Measurements from ENCODE around the gene MAPK11.

The MAPK11 gene

GRCh38 chr22:50260801-50261614 lies 9.2 kb downstream of the MAPK11 start:
- DNase-seq (ENCODE audit: low read depth): peak; percentile 30

GRCh38 chr22:50260434-50260800 lies 9.8 kb downstream of the MAPK11 start:
- DNase-seq (ENCODE audit: low read depth): no peak

- DNase-seq (ENCODE audit: low read depth): no peak
Observed at GRCh38 chr22:50259302-50259701, 10.9 kb downstream of the MAPK11 start.

- no peak for DNase-seq (ENCODE audit: low read depth)
Observed at GRCh38 chr22:50258361-50259292, 11.6 kb downstream of the MAPK11 start.

GRCh38 chr22:50257451-50258360 lies 12.5 kb downstream of the MAPK11 start:
- DNase-seq (ENCODE audit: low read depth): no peak

GRCh38 chr22:50257041-50257440 lies 13.1 kb downstream of the MAPK11 start:
- DNase-seq (ENCODE audit: low read depth): no peak

GRCh38 chr22:50256258-50256862 lies 13.8 kb downstream of the MAPK11 start:
- no peak for DNase-seq (ENCODE audit: low read depth)

GRCh38 chr22:50255607-50256006 lies 14.6 kb downstream of the MAPK11 start:
- no peak for DNase-seq (ENCODE audit: low read depth)

GRCh38 chr22:50255099-50255498 lies 15.1 kb downstream of the MAPK11 start:
- no peak for DNase-seq (ENCODE audit: low read depth)

GRCh38 chr22:50253941-50254340 lies 16.2 kb downstream of the MAPK11 start:
- DNase-seq (ENCODE audit: low read depth): no peak

- no peak for DNase-seq (ENCODE audit: low read depth)
Observed at GRCh38 chr22:50253046-50253915, 16.9 kb downstream of the MAPK11 start.

GRCh38 chr22:50252082-50253045 lies 17.8 kb downstream of the MAPK11 start:
- peak; percentile 58 for DNase-seq (ENCODE audit: low read depth)

- no peak for DNase-seq (ENCODE audit: low read depth)
Observed at GRCh38 chr22:50251477-50252081, 18.6 kb downstream of the MAPK11 start.

GRCh38 chr22:50250555-50251476 lies 19.4 kb downstream of the MAPK11 start, which contains the start of gene HDAC10:
Gene HDAC10 (minus strand): TSS chr22:50251265. CDS start chr22:50251032, 233 bp downstream.
- peak; percentile 76 for DNase-seq (ENCODE audit: low read depth)

- no peak for DNase-seq (ENCODE audit: low read depth)
Observed at GRCh38 chr22:50250249-50250554, 20.0 kb downstream of the MAPK11 start.

- no peak for DNase-seq (ENCODE audit: low read depth)
Observed at GRCh38 chr22:50249341-50250248, 20.6 kb downstream of the MAPK11 start.
